A673 (cell line): ENCODE data around the gene OR51E1.

Experiments used
- EZH2 ChIP-seq: fragments of 200-600 bp; sonication (generic); IDR thresholded peaks from 2 replicates; pipeline ENCODE4 v1.6.1; 2017; ENCODE audit warnings: borderline replicate concordance, low read depth, mild to moderate bottlenecking, mixed read lengths, antibody characterized with exemption, low read length; ENCODE audit not compliant: poor library complexity, severe bottlenecking
- TF ChIP-seq, protein P1 (sequence below): fragments of 300-800, 200-600 bp; sonication (generic); conservative IDR thresholded peaks from 2 replicates; pipeline ENCODE4 v1.5.1; 2017; ENCODE audit warnings: low read depth, mild to moderate bottlenecking, antibody characterized with exemption, low read length, moderate library complexity, mixed read lengths

DNA sequence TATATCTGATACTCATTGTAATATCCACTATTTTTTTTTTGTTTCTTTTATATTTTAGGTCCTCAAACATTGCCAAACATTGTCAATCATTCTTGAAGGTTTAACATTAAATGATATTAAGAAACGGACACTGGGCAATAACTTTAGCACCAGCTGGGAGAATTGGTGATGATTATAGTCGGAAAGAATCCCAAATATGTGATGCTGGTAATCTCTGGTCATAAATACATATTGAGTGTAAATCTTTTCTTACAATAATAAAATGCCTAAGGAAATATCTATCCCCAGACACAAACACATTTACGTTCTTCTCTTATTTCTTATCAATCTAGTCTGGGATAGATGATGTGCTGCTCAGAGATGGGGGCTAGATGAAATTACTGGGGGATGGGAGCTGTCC is 28.7 kb downstream of the OR51E1 start:
- TF ChIP-seq, protein P1, sequence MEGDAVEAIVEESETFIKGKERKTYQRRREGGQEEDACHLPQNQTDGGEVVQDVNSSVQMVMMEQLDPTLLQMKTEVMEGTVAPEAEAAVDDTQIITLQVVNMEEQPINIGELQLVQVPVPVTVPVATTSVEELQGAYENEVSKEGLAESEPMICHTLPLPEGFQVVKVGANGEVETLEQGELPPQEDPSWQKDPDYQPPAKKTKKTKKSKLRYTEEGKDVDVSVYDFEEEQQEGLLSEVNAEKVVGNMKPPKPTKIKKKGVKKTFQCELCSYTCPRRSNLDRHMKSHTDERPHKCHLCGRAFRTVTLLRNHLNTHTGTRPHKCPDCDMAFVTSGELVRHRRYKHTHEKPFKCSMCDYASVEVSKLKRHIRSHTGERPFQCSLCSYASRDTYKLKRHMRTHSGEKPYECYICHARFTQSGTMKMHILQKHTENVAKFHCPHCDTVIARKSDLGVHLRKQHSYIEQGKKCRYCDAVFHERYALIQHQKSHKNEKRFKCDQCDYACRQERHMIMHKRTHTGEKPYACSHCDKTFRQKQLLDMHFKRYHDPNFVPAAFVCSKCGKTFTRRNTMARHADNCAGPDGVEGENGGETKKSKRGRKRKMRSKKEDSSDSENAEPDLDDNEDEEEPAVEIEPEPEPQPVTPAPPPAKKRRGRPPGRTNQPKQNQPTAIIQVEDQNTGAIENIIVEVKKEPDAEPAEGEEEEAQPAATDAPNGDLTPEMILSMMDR, result no peak
- TF ChIP-seq EZH2, result no peak
